Measurements from ENCODE around the gene PPT1. TPM values are rescaled to one million over a fixed set of nuclear protein-coding genes. Genes with fewer than 3 reads are reported as not detected.

Gene PPT1
- polyA plus RNA-seq, 2 of the 4 experiments (the other 2 are of a cell fraction): 40.2 to 56.7 TPM

Other genes starting within 250 kb of the PPT1 start
- gene TRIT1, start 213.7 kb downstream of the PPT1 start, polyA plus RNA-seq (2011; rRNA removed): 22.8 and 25.3 TPM in 2 replicates
- gene TRIT1, start 213.7 kb downstream of the PPT1 start, polyA plus RNA-seq (2017; fragmentation: RNase III; extraction: RNeasy Plus Mini Kit Qiagen cat#74134 plus additional on column Dnase treatment): 13.6 to 15.0 TPM (median 13.9 TPM) in 3 replicates
- 1.3 and 1.5 TPM in 2 replicates for gene MYCL, start 195.3 kb downstream of the PPT1 start, polyA plus RNA-seq (2011; rRNA removed)
- gene MYCL, start 195.3 kb downstream of the PPT1 start, polyA plus RNA-seq (2017; fragmentation: RNase III; extraction: RNeasy Plus Mini Kit Qiagen cat#74134 plus additional on column Dnase treatment): 0.62 to 0.68 TPM (median 0.67 TPM) in 3 replicates
- 3.1 and 3.9 TPM in 2 replicates for gene MFSD2A, start 142.1 kb downstream of the PPT1 start, polyA plus RNA-seq (2011; rRNA removed)
- 2.8 to 3.0 TPM (median 2.9 TPM) in 3 replicates for gene MFSD2A, start 142.1 kb downstream of the PPT1 start, polyA plus RNA-seq (2017; fragmentation: RNase III; extraction: RNeasy Plus Mini Kit Qiagen cat#74134 plus additional on column Dnase treatment)
- 258 and 274 TPM in 2 replicates for gene CAP1, start 56.5 kb downstream of the PPT1 start, polyA plus RNA-seq (2011; rRNA removed)
- gene CAP1, start 56.5 kb downstream of the PPT1 start, polyA plus RNA-seq (2017; fragmentation: RNase III; extraction: RNeasy Plus Mini Kit Qiagen cat#74134 plus additional on column Dnase treatment): 267 to 294 TPM (median 274 TPM) in 3 replicates
- gene RLF, start 64.1 kb upstream of the PPT1 start, polyA plus RNA-seq (2011; rRNA removed): 7.9 and 8.3 TPM in 2 replicates
- gene RLF, start 64.1 kb upstream of the PPT1 start, polyA plus RNA-seq (2017; fragmentation: RNase III; extraction: RNeasy Plus Mini Kit Qiagen cat#74134 plus additional on column Dnase treatment): 4.5 to 4.8 TPM (median 4.7 TPM) in 3 replicates
- not detected in 2 replicates for gene TMCO2, start 150.7 kb upstream of the PPT1 start, polyA plus RNA-seq (2011; rRNA removed)
- not detected in 3 replicates for gene TMCO2, start 150.7 kb upstream of the PPT1 start, polyA plus RNA-seq (2017; fragmentation: RNase III; extraction: RNeasy Plus Mini Kit Qiagen cat#74134 plus additional on column Dnase treatment)
- gene ZMPSTE24, start 161.0 kb upstream of the PPT1 start, polyA plus RNA-seq (2011; rRNA removed): 40.5 and 61.3 TPM in 2 replicates
- 41.0 to 44.3 TPM (median 41.9 TPM) in 3 replicates for gene ZMPSTE24, start 161.0 kb upstream of the PPT1 start, polyA plus RNA-seq (2017; fragmentation: RNase III; extraction: RNeasy Plus Mini Kit Qiagen cat#74134 plus additional on column Dnase treatment)
- 0.08 and 0.16 TPM in 2 replicates for gene COL9A2, start 220.0 kb upstream of the PPT1 start, polyA plus RNA-seq (2011; rRNA removed)
- gene COL9A2, start 220.0 kb upstream of the PPT1 start, polyA plus RNA-seq (2017; fragmentation: RNase III; extraction: RNeasy Plus Mini Kit Qiagen cat#74134 plus additional on column Dnase treatment): 0.12 to 0.32 TPM (median 0.12 TPM) in 3 replicates

Measured in A549 (cell line).